OCI-M1 (cell line): ENCODE measurements around the gene ZNF366.

Experiments
- DNase-seq: peaks from one replicate; lab custom pipeline; 2025; lab: John Stamatoyannopoulos, UW

Gene ZNF366

DNA sequence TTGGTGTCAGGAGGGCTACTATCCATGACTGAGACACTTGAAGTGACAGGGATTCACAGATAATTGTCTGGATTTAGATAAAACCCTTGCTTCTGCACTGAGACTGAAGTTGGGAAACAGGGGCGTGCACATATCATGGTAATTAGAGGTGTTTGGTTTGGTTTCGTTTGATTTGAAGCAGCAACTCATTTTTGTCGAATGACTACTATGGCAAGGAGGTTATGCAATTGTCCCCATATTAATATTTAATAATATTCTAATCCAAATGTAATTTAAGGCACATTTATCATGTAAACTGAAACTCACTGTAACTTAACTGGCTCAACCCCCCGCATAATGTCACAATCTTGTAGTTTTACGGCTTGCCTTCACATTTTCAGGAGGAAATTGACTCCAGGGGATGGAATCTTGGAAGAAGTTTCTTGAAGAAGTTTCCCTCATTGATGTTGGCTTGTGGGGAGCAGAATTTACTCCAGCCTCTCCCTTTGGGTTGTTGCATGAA, 12.5 kb downstream of the ZNF366 start:
- DNase-seq: no peak

DNA sequence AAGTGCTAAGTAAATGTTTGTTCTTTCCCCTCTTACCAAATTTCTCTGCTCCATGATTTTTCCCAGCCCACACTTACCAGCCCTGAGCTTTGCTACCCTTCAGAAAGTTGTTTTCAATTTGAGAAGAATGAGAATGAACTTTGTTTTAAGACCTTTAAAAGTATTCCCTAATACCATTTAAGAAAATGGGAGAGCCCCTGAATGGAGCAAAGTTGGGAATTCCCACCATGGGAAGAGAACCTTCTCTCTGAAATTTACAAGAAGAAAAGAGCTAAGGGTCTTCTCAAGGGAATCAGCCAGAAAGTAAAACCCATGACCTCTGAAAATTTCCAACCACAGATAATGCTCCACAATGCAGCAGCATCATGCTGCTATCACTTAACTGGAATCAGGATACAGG, 17.7 kb downstream of the ZNF366 start:
- DNase-seq: no peak

DNA sequence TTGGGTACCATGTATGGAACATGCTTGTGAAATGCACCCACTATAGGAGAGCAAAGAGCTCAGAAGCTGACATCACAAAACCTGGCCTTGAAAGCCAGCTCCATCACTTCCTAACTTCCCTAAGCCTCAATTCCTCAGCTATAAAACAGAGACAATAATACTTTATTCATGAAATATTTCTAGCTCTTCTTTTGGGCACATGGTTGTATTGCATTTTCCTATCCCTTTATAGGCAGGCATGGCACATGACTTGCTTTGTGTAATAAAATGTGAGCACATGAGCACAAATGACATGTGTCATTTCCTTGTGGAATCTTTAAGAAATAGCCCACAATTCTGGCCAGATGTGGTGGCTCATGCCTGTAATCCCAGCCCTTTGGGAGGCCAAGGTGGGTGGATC, 18.5 kb downstream of the ZNF366 start:
- no peak for DNase-seq

DNA sequence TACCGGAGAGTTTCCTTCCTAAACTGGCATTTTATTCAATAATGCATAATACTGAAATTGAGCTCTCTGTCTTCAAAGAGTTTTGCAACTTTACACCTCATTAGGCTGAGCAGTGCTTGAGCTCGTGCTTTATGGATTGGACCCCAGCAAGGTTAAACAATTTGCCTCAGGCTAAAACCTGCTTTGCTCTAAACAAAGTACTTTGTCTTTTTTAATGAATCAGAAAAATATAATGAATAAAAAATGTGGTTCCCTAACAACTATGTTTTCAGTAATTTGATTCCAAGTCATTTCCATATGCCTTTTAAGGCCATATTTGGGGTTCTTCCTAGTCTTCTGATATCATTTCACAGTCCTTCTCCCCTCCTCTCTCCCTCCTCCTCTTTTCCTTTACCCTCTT, 20.0 kb downstream of the ZNF366 start:
- no peak for DNase-seq

DNA sequence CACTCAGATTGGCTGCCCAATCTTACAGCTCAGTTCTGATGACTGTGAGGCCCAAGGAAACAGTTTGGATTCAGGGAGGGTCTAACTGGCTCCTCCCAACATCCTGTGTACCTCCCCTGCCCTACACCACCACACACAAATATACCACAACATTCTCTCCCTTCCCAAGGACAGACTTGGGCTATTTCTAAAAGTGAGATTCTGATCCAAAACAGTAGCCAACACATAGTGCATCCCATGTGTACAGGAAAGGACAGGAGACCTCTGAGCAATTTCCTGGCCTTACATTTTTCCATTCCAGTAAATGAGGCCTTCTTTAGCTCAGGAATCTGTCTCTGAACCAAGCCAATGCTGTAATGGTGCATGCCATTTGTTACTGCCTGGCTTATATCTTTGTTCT, 20.8 kb downstream of the ZNF366 start:
- DNase-seq: no peak

DNA sequence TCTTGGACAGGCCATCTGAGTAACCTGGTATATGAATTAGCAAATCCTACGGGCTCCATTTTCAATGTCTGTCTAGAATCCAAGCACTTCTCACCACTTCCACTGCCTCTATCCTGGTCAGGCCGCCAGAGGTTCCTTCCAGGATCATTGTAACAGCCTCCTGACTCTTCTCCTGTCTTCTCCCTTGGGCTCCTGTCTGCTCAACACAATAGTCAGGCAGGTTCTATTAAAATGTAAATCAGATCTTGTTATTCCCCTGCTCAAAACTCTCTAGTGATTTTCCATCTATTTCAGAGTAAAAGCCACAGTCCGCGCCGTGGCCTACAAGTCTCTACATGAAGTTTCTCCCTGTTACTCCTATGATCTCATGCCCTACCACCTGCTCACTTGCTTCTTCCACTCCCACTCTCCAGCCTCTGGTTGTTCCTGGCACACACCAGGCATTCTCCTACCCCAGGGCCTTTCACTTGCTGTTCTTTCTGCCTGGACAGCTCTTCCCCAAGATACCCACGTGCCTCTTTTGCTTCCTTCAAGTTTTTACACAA, 21.7 kb downstream of the ZNF366 start:
- no peak for DNase-seq

DNA sequence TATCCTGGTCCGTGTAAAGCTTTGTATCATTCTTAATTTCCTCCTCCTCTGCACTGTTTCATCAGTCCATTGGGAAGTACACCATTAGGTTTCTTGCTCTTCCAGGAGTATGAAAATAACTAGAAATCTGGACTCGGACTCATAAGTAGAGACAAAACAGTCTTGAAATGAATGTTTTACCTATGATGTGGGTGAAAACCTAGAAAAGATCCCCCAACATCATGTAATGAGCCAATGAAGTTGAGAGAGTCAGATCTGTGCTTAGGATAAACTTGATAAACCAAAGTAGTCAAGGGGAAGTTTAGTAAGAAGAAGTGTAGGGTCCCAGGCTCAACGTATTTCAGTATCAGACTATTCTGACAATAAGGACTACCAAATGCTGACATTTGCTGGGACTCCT, 25.2 kb downstream of the ZNF366 start:
- DNase-seq: no peak

DNA sequence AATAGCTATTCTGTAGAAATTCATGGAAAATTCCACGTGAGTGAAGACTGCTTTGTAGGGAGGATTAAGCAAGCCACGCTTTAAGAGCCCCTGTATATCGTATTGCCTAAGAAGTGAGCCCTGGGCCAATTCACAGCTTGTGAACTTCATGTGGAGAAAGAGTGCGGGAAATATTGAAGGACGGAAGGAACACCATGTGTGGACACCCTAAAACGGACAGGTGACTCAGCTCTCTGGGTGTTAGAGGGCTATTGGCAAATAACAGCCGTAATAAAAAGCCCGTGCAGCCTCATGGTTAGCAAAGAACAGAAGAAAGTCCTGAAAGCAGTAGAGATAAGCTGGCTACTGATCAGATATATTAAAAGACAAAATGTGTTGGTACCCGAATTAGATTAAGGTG, 26.4 kb downstream of the ZNF366 start:
- no peak for DNase-seq

DNA sequence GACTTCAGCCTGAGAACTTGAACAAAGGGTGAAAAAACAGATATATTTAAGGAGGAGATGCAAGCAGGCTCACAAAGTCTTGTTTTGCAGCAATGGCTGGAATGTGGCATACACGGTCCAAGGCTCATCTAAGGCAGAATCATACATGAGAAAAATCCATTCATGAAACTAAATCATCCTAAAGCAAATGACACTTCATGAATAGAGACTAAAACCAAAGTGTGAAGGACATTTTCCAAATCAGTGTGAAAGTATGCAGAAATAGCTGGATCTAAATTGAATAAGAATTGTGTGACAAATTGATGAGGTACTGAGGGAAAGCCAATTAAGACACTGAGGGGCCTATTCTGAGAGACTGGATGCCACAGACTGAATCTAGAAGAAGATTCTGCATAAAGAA, 27.3 kb downstream of the ZNF366 start:
- no peak for DNase-seq

DNA sequence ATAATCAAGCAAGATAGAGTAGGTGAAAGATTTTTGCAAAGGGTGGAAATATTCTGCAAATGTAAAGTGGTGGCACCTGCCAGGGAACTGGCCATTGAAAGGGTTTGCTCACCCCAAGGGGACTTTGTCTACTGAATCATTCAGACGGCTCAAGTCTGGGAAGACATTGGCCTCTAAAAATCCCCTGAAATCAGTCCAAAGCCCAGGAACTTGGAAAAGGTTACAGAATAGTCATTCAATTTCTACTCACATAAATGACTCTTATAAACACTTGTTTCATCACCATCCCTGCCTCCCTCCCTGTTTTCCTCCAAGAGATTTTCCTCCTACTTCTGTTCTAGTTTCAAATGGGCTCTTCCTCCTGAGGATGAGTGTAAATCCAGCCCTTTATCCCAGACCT, 28.5 kb downstream of the ZNF366 start:
- no peak for DNase-seq

DNA sequence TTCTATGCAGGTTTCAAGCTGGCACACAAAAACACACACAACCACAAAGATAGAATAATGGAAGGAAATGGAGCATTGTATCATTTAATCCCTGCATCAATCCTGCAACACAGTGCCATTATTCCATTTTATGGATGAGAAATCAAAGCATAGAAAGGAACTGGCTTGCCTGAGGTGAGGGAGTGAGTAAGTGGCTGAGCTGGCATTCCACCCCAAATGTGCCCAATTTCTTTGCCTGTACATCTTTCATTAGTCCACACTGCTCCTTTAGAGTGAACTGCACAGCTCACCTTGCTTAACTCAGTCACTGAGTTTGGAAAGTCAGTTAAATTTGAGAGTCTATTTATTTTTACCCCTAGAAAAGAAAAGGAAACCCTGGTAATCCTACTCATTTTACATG, 28.9 kb downstream of the ZNF366 start:
- no peak for DNase-seq

DNA sequence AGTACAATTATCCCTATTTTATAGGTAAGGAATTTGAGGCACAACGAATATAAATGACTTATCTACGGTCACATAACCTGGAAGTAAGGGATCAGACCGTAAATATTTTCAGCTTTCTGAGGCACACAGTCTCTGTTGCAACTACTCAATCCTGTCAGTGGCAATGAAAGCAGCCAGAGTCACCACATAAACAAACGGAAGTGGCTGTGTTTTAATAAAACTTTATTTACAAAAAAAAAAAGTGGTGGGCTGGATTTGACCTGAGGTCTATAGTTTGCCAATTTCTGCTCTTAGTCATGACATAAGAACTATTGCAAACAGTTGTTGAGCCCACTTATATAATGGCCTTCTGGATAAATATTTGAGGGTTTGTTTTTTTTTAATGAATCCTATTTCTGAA, 29.6 kb downstream of the ZNF366 start:
- no peak for DNase-seq

DNA sequence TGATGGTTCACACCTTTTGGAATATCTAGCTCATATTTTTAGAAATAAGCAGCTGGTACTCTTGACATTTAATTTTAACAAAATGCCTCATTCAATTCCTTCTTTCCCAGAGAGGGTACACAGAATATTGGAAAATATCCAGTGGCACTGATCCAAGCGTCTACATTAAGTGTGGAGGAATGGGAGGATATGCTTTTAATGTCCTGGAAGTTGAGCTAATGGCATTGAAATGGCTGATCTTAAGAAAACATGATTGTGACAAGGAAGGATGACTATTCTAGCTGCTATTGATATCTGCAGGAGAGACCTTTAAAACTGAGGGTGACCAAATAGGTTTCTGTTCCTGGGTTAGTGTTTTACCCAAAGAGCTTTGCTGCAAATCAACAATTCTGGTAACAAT, 30.0 kb downstream of the ZNF366 start:
- DNase-seq: no peak

DNA sequence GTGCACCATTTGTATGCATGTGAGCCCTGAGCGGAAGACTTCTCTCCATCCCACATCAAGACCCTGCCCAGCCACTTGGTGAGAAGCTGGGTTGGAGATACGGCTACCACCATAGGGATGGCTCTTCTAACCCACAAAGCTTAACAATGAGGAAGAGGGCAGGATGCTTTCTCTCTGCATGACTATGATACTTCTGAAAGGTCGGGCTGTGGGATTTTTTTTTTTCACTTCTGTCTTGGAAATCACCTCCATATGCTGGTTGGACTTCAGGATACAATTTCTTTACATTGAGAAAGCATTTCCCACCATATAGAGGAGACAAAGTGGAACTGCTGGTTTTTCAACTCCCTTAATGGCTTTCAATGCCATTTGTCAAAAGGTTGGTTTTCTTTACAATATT, 30.5 kb downstream of the ZNF366 start:
- no peak for DNase-seq

DNA sequence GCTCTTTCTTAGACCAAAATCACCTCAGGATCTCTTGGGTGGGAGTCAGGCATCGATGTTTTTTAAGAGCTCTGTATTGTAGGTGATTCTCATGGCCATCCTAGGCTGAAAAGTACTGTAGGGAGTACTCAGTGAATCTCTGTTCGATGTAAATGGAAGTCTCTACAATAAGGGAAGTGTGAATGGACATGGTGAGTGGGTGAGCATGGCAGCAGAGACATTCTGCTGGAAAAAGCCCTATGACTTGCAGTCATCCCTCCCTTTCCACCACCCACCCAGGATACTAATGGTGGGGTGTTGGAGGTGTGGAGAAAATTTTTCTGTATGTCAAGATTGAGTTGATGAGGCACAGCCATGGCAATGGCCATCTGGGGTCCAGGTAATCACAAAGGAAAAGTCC, 30.9 kb downstream of the ZNF366 start:
- DNase-seq: no peak

DNA sequence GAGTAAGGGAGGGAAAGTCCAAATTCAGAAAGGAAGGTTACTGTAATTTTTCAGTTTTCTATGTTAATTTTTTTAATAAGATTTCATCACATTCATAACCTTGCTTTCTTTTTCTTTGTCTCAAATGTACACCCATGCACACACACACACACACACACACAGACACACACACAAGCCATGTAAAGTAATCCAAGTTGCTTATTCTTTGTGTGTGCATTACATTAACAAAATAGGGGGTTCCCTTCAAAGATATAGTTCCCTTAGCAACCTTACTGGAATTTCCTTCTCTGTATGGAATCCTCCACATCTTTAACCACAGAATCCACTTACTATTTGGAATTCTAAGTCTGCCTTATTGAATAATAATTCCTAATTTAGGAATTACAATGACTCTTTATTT, 32.7 kb downstream of the ZNF366 start:
- no peak for DNase-seq

DNA sequence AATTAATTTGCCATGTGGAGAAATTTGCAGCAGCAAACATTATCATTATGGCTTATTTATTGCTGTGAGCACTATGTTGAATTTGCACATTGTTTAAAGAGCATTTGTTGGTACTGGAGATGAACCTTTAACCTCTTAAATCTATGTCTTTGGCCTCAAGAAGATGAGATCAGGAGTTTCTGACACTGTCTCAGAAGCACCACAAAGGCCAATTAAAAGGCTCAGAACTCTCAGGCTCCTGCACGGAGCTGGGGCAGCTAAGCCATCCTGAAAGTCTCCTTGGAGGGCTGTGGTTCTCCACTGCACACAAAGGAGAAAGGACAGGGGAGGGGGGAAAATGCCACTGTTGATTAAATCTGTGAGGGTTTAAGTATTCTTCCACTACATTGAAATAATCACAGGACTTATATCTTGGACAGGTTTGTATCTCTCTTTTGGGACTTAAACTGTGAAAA, 33.1 kb downstream of the ZNF366 start:
- no peak for DNase-seq

DNA sequence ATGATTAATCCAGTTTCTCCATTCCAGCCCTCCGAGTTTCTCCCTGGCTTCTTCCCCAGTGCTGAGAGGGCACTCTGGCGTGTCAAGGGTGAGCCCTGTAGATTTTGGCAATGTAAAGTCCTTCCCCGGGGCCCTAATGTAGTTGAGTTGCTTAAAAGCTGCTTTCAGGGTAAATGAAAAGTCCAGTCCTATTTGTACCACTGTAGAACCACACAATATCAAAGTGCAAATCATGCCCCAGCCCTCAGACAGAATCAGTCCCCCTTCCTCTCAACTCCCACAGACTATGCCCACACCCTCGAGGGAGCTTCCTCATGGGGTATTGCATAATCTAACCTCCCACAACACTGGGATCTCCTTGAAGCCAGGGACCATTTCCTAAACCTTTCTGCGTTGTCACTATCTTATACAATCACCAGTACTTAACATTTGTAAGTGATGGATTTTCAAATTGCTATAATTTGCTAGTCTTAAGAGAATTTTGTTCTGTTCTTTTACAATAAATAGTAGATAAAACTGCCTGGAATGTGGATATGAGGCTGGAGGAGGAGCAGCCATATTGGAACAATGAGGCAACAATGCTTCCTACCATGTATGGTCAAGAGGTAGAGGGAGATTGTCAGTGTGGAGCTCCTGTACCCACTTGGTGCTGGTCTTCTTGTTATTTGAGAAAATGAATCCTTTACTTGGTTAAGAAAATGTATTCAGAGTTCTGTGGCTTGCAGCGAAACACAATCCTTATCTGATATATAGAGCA, 34.4 kb downstream of the ZNF366 start:
- peak; percentile 88 for DNase-seq

DNA sequence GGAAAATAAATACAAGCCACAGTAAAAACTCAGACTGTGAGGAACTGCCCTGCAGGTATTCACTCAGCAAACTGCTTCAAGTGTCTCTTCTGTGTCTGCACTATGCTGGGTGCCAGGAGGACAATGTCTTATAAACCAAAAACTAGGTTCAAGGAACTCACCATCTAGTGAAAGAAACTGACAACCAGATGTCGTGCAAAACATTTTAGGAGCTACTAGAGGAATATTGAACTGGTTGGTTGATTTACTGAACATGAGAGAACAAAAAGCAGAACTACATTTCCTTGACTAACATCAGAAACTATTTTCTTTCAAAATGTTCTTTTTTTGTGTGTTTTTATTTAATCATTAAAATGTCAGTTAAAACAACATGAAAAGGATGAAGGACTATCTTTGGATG, 35.2 kb downstream of the ZNF366 start:
- DNase-seq: peak; percentile 48

DNA sequence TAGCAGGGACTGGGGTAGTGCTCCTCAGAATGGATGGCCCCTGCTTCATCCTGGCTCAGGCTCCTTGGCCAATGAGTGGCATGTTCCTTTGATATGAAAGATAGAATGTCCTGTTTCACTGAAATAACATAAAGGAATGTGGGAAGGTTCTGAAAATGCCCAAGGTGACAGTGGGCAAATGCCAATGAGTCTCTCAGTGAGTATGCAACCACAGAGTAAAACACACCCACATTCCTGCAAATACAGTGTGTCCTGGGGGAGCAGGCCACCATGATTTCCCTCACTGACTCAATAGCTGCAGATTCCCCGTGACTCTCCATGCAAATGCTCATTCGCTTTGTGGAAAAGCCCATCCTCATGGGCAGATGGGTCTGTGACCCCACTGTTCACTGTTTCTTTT, 36.4 kb downstream of the ZNF366 start:
- DNase-seq: no peak

DNA sequence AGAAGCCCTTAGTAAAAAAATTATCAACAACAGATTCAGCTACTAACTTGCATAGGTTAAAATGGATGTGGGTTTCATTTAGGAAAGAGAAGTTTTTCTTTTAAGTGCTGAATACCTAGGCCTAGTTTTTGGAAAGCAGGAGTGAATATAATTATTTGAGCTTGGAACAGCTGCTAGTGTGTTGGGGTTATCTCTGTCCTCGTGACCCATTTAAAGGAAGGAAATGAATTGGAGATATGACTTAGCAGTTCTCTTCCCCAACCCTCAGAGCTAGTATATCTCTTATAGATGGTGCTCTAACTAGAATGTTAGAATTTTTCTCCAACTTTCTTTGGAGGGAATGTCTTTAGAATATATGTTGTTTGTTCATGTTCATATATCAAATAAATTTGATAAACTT, 38.6 kb downstream of the ZNF366 start:
- DNase-seq: peak; percentile 84

DNA sequence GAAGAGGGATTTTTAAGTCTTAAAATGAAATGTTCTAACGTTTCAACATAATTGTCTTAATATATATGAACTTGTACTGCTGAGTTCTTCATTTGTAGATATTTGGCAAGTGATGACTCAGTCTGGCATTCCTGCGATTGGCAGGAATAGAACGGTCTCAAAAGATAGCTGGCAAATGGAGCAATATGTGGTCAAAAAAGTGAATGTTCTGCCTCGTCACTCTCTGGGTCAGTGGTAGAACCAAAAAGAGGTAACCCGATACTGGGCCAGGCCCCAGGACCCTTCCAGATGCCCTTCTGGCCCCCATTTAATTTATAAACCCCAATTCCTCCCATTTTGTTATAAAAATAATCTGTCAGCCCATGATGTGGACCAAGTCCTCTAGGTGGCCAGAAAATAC, 39.2 kb downstream of the ZNF366 start:
- peak; percentile 70 for DNase-seq

DNA sequence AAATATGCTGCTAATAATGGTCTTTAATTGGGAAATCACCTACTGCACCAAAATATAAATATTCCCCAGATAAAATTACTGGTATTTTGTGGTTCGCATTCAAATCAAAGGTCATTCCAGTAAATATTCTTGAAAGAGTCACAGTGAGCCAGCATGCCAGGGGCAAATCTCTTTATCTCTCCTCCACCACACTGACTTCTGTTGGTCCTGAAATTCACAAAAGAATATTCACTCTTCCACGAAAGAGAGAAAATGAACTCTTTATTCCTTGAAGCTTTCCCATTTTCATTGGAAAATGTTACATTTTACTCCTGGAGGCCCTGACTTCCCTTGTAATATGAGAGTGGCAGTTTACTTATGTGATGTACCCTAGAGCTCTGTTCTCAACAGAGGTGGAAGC, 39.7 kb downstream of the ZNF366 start:
- peak; percentile 68 for DNase-seq
